Muscle layer of duodenum (tissue), 2 donors: ENCODE measurements around the gene KHDC4.

ENCODE experiments used
- H3K27ac ChIP-seq: one replicate; pipeline ENCODE4 v1.7.0; 2013; ENCODE audit warnings: mild to moderate bottlenecking, low read length
- H3K27me3 ChIP-seq: one replicate; pipeline ENCODE4 v1.7.0; 2013; ENCODE audit warnings: low read depth, mild to moderate bottlenecking, control low read depth, low read length
- H3K36me3 ChIP-seq, 2 donors: one replicate each; pipeline ENCODE4 v1.7.0; 2013; ENCODE audit warnings: low read length in 2 of 2, control low read depth in 1 of 2, mild to moderate bottlenecking in 1 of 2; ENCODE audit not compliant: insufficient read depth in 2 of 2, control insufficient read depth in 1 of 2
- H3K4me1 ChIP-seq, 2 donors: one replicate each; pipeline ENCODE4 v1.7.0; 2013; ENCODE audit warnings: low read length in 2 of 2, mild to moderate bottlenecking in 2 of 2, control low read depth in 1 of 2, moderate library complexity in 1 of 2; ENCODE audit not compliant: insufficient read depth in 2 of 2, control insufficient read depth in 1 of 2
- H3K4me3 ChIP-seq, 2 donors: one replicate each; pipeline ENCODE4 v1.7.0; 2013; ENCODE audit warnings: low read length in 2 of 2, low read depth in 1 of 2, mild to moderate bottlenecking in 1 of 2
- H3K9me3 ChIP-seq, 2 donors: one replicate each; pipeline ENCODE4 v1.7.0; 2013; ENCODE audit warnings: low read length in 2 of 2, control low read depth in 1 of 2, mild to moderate bottlenecking in 1 of 2; ENCODE audit not compliant: control insufficient read depth in 1 of 2
- donor health status: healthy.

The KHDC4 gene

DNA sequence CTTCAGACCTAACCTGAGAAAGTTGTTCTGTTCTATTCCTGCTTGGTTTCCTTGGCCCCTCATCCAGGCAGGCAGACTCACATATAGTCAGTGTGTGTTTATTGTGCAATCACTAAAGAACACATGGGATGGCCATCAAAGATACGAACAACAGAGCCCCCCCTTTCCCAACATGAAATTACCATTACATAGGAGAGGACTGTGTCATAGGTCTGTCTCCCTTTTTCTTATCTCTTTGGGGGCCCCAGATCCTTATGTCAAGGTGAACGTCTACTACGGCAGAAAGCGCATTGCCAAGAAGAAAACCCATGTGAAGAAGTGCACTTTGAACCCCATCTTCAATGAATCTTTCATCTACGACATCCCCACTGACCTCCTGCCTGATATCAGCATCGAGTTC is 53.3 kb downstream of the KHDC4 start:
- Histone ChIP-seq H3K4me3 (no peak overlapping the region), H3K27ac (no peak overlapping the region), H3K9me3 (no peaks in the 10 kb centered on the region), H3K4me1 (no peaks in the 10 kb centered on the region), H3K36me3 (peaks cover 4 to 19% of the 10 kb centered on the region in 2 donors), H3K27me3 (no peaks in the 10 kb centered on the region)

DNA sequence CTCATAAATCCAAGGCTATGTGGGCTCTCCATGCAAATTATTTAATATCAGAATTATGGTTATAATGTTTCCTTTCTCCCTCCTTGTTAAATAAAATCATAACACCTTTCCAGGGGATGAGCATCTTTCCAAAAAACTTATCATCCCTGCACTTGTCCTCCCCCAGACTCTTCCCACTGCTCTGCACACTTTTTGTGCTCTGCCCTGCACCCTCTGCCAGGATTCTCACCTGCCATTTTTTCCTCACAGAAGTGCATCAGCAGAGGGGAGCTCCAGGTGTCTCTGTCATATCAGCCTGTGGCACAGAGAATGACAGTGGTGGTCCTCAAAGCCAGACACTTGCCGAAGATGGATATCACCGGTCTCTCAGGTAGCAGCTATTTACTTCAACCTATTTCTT is 54.0 kb downstream of the KHDC4 start:
- H3K27ac ChIP-seq, result no peak overlapping the region
- no peaks in the 10 kb centered on the region for H3K27me3 ChIP-seq
- no peak overlapping the region for H3K4me3 ChIP-seq
- H3K4me1 ChIP-seq, result no peaks in the 10 kb centered on the region
- H3K36me3 ChIP-seq, result peaks cover 4 to 15% of the 10 kb centered on the region in 2 donors
- no peaks in the 10 kb centered on the region for H3K9me3 ChIP-seq

DNA sequence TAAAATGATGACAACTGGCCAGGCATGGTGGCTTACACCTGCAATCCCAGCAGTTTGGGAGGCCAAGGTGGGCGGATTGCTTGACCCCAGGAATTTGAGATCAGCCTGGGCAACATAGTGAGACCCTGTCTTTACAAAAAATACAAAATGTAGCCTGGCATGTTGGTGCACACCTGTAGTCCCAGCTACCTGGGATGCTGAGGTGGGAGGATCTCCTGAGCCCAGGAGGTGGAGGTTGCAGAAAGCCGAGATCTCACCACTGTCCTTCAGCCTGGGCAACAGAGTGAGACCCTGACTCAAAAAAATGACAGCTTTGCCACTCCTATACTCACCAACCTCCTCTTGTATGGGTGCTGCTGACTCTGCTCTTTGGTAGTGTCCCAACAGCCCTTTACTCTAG is 56.3 kb downstream of the KHDC4 start:
- Histone ChIP-seq H3K27me3 (no peaks in the 10 kb centered on the region), H3K27ac (no peak overlapping the region), H3K9me3 (no peaks in the 10 kb centered on the region), H3K4me3 (no peak overlapping the region), H3K36me3 (peaks cover 4 to 15% of the 10 kb centered on the region in 2 donors), H3K4me1 (no peaks in the 10 kb centered on the region)

DNA sequence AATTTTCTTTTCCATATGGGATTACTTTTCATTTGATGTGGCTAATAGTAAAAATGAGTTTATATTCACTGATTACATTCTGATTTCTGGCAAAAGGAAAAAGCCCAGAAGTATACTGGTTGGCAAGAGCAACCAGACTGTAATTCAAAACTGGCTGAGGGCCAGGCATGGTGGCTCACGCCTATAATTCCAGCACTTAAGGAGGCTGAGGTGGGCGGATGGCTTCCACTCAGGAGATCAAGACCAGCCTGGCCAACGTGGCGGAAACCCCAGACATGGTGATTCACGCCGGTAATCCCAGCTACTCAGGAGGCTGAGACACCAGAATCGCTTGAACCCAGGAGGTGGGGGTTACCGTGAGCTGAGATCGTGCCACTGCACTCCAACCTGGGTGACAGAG is 60.4 kb downstream of the KHDC4 start:
- no peaks in the 10 kb centered on the region for H3K36me3 ChIP-seq
- H3K27me3 ChIP-seq, result no peaks in the 10 kb centered on the region
- no peak overlapping the region for H3K4me3 ChIP-seq
- H3K9me3 ChIP-seq, result no peaks in the 10 kb centered on the region
- no peak overlapping the region for H3K27ac ChIP-seq
- H3K4me1 ChIP-seq, result no peaks in the 10 kb centered on the region

DNA sequence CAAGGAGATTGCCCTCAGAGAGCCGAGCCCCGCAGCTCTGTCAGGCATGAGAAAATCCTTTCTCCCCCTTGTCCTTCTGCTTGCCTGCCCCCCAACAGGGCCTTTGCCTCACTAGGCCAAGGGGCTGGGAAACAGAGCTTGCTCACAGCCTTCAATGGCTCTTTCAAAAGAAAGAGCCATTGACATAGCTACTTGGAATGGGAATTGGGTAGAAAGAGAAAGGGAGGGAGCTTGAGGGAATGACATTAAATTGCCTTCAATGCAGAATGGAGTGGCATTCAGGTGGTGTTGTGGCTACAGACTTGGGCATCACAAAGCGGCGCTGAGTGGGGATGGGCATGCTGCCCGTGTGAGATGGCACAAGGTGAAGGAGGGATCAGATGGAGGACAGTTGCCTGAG is 61.7 kb downstream of the KHDC4 start:
- Histone ChIP-seq H3K27me3 (no peaks in the 10 kb centered on the region), H3K4me1 (no peaks in the 10 kb centered on the region), H3K4me3 (no peak overlapping the region), H3K36me3 (peaks cover 0 to 6% of the 10 kb centered on the region in 2 donors), H3K27ac (no peak overlapping the region), H3K9me3 (no peaks in the 10 kb centered on the region)

DNA sequence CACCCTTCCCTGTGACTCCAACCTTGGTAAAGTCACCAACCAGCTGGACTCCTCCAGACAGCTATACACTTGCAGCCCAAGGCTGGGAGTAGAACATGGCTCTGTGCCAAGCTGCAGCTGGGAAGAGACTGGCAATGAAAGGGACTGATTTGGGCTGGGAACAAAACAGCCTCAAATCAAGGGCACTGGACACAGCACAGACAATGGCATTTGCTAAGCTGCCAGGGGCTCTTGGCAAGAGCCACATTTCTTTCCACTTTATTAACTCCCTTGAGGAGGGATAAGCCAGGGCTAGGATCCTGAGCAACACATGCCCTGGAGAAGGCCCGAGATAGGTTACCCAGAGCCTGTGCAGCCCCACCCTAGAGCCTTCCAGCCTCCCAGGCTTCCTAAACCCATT is 62.8 kb downstream of the KHDC4 start:
- Histone ChIP-seq H3K27ac (no peak overlapping the region), H3K36me3 (peaks cover 0 to 6% of the 10 kb centered on the region in 2 donors), H3K4me1 (no peaks in the 10 kb centered on the region), H3K27me3 (no peaks in the 10 kb centered on the region), H3K9me3 (no peaks in the 10 kb centered on the region), H3K4me3 (no peak overlapping the region)

DNA sequence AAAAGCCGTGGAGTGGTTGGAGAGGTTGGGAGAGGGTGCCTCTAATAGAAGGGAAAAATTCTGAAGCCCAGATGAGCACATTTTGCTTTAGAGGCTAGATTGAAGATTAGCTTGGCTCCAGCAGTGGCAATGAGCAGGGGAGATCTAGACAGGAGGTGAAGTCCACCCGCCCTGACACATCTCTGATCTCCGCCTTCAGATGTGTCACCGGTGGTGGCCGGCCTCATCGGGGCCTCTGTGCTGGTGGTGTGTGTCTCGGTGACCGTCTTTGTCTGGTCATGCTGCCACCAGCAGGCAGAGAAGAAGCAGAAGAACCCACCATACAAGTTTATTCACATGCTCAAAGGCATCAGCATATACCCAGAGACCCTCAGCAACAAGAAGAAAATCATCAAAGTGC is 66.4 kb downstream of the KHDC4 start:
- no peak overlapping the region for H3K4me3 ChIP-seq
- H3K36me3 ChIP-seq, result peaks cover 0 to 6% of the 10 kb centered on the region in 2 donors
- H3K4me1 ChIP-seq, result no peaks in the 10 kb centered on the region
- H3K27me3 ChIP-seq, result no peaks in the 10 kb centered on the region
- H3K27ac ChIP-seq, result no peak overlapping the region
- H3K9me3 ChIP-seq, result no peaks in the 10 kb centered on the region

DNA sequence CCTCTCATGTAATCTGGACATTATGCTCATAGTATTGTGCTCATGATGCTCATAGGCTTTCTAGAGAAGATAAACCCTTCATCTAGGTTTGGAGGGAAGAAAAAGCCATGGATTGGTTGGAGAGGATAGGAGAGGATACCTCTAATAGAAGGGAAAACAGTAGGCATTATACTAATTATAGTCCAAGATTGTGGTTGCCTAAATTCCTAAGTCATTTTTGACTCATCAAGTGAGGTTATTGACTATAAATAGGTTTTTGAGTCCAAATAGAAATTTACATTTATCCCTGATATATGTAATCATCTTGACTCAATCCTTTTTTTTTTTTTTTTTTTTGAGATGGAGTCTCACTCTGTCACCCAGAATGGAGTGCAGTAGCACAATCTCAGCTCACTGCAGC is 69.8 kb downstream of the KHDC4 start:
- no peaks in the 10 kb centered on the region for H3K9me3 ChIP-seq
- H3K36me3 ChIP-seq, result peaks cover 0 to 6% of the 10 kb centered on the region in 2 donors
- H3K27me3 ChIP-seq, result no peaks in the 10 kb centered on the region
- H3K27ac ChIP-seq, result no peak overlapping the region
- peaks cover 6 to 7% of the 10 kb centered on the region in 2 donors for H3K4me1 ChIP-seq
- H3K4me3 ChIP-seq, result no peak overlapping the region
